ENCODE results near the gene TLR10.

The TLR10 gene

GRCh38 chr4:38723114-38723513 lies 59.7 kb downstream of the TLR10 start:
- H3K9me3 ChIP-seq (ENCODE audit: insufficient read depth, low read length, severe bottlenecking), result no peaks in the 10 kb centered on the region
- H3K36me3 ChIP-seq (ENCODE audit: insufficient read depth, low read length), result no peaks in the 10 kb centered on the region
- no peaks in the 10 kb centered on the region for H3K4me1 ChIP-seq (ENCODE audit: insufficient read depth, low read length)
- H4K20me1 ChIP-seq (ENCODE audit: insufficient read depth, low read length), result no peaks in the 10 kb centered on the region
- DNase-seq, result no peak
- no peaks in the 10 kb centered on the region for H3K79me2 ChIP-seq (ENCODE audit: insufficient read depth, low read length)
- no peak overlapping the region for H3K9ac ChIP-seq (ENCODE audit: low read depth, low read length)
- no peak overlapping the region for H3K27ac ChIP-seq (ENCODE audit: low read length)
- TF ChIP-seq EZH2 (IDR thresholded peaks at IDR 0.05; ENCODE audit: borderline replicate concordance, low read depth, low read length, severe bottlenecking) (no peak), CTCF (IDR thresholded peaks at IDR 0.05; ENCODE audit: borderline replicate concordance, extremely low read depth, low read length, poor library complexity, severe bottlenecking) (no peak)
- no peak overlapping the region for H2AFZ ChIP-seq (ENCODE audit: low read depth, low read length)
- H3K27me3 ChIP-seq (ENCODE audit: insufficient read depth, low read length, poor library complexity), result no peaks in the 10 kb centered on the region
- no peak overlapping the region for H3K4me2 ChIP-seq (ENCODE audit: insufficient read depth, low read length)
- no peak for ATAC-seq (ENCODE audit: insufficient read depth, low read depth)
- no peak overlapping the region for H3K4me3 ChIP-seq (ENCODE audit: low read depth in 1 of 2, low read length in 2 of 2)
